Activated T-cell treated with anti-CD3 and anti-CD28 coated beads for 4 hours (primary cell): Measurements from ENCODE around the gene NUP62.
A peak's percentile ranks its signal among the peaks of the same experiment; 100 is the strongest.

Source experiments
- DNase-seq: peaks from one replicate; pipeline ENCODE4 v3.0.0-alpha.2; 2020

NUP62 gene

GRCh38 chr19:49924004-49924880 is 5.1 kb downstream of the NUP62 start:
- DNase-seq, result no peak

DNA sequence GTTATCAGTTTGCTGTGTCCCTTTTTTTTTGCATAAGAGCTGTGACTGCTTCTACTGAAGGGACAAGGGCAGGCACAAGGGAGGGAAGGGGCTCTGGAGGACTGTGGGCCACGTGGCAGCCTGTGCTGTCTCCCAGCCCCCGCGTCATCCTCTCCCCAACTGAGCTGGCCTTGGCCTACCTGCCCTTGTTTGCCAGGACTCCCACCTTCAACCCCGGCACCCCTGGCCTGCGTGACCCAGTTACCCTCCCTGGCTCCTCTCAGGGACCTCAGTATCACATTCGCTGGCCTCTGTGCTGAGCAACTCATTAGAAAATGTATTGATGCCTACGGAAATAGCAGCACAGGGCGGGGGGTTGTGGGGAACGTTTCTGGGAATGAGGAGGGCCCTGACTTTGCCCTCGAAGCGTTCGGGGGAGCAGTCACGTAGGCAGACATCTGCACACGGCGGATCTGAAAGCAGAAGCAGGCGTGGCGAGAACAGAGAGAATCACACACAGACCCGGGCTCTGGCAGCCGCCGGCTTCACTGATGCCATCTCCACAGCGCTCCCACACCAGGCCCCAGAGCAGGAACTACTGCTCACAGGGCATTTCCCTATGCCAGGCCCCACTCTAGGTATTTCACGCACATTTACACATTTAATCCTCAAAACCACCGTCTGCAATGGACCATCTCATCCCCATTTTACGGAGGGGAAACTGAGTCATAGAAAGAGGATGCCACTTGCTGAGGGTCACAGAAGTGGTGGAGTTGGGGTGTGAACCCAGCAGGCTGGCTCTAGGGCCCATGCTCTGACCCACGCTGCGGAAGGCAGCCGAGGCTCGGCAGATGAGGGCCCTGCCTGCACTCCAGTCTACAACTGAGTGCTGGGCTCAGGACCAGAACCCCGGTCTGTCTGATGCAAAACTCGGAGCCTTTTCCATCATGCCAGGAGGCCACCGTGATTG is 6.0 kb downstream of the NUP62 start:
- no peak for DNase-seq

DNA sequence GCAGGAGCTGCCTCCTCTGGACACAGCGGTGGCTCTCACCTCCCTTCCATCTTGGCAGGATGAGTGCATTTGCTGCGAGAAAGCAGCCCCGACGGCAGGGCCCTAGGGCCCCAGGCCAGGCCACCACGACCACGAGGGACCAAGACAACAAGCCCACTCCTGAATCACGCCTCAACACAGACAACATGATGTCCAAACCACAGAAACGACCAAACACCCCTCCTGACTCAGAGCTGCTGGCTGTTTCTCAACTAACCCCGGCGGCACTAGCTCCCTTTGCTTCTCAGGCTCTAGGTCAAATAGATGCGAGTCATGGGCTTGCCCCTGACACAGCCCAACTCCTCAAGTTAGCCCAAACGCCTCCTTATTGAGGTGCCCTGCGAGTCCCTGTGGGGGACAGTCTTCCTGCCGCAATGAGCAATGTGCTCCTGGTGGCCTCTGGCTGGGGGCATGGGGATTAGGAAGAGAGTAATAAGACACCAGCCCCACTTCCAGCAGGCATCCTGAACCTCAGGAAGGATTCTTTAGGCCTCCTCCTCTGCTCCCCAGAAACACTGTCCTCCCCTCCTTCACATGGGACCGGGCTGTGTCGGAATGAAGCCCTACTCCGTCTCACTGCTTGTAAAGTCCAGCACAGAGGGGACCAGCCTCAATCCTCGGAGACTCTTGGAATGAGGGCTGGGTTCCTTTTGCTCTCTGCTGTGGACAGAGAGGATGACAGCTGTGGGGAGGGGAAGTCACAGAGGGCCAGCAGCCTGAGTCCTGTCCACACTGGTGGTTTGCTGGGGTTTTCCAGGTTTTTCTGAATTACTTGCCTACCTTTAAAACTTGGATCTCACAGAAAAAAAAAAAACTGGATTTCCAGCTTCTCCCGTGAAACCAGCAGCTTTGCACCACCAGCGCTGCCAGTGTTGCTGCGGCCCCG is 7.2 kb downstream of the NUP62 start:
- DNase-seq, result no peak

- no peak for DNase-seq
Measured at GRCh38 chr19:49920624-49921363, 8.5 kb downstream of the NUP62 start.

- no peak for DNase-seq
Measured at GRCh38 chr19:49918089-49918488, 11.2 kb downstream of the NUP62 start.

DNA sequence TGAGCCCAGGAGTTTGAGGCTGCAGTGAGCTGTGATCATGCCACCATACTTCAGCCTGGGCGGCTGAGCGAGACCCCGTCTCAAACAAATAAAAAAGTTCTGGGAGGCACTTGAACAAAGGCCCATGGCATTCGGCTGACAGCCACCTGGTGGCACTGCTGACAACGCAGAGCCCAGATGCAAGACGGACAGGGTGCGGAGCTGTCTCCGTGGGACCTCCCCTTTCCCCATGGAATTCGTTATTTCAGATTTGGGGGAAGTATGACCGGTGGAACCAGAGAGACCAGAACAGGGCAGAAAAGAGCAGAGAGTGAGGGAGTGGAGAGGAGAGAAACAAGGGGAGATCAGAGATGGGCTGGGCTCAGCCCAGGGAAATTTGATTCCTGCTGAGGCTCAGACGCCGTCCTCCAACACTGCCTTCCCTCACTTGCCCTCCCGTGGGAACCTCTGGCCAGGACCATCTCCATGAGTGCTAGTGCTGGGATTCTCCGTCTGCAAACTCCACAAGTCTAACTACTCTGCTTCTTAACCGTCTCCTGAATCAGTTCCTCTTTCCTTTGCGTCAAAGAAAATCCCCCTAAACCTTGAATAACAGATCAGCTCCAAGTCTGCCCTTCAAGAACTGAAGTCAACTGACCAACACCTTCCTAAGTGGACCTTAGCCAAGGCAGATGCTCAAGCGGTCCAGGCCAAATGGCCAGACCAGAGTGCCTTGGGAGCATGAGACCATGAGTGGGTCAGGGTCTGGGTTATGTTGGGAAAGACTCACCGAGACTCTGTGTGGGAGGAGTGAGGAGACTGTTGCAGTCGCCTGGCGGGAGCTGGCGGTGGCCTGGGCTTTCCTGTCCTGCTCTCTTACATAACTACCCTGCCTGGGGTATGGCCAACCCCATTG is 12.2 kb downstream of the NUP62 start:
- no peak for DNase-seq

DNA sequence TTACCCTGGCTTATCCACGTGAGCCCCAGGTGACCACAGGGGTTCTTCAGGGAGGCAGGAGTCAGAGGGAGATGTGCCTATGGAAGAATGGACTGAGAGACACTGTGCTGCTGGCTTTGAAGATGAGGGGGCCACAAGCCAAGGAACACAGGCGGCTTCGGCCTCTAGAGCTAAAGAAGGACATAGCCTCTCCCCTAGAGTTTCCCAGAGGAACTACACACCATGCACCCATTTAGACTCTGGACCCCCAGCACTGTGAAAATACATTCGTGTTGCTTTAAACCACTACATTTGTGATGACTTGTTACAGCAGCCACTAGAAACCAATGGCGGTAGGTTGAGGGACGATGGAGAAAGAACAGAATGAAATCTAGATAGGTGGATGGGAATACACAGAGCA is 14.0 kb downstream of the NUP62 start:
- no peak for DNase-seq

GRCh38 chr19:49913720-49914119 is 15.6 kb downstream of the NUP62 start:
- DNase-seq, result no peak

DNA sequence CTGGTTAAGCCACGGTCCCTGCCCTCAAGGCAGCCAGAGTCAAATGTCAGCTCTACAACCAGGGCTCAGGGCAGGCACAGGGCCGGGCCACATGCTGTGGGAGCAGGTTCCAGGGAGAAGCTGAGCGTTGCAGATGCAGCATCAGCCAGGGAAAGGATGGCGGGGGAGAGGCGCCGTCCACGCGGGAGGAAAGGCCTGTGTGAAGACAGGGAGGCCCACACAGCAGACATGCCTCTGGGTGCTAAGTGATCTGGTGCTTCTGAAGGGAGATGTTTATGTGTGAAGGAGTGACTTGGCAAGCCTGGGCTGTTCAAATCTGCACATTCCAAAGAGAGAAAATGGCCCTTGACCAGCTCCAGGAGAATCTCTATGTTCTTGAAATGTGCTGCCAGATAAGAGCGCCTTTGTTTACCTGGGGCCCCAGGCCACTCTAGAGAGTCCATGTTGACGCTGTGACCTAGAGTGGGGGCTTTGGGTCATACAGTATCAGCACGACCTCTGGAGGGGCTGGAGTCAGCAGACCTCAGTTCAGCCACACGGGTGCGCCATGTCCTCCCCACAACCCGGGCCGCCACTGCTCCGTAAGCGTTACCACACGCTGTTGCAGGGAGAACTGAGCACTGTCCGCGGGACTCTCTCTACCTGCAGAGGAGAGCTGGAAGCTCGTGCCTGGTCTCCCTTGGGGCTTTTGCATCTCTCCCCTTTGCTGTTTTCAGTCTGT is 16.2 kb downstream of the NUP62 start:
- no peak for DNase-seq

- no peak for DNase-seq
Measured at GRCh38 chr19:49911381-49912145, 17.7 kb downstream of the NUP62 start.

- no peak for DNase-seq
Measured at GRCh38 chr19:49910179-49910578, 19.1 kb downstream of the NUP62 start.

DNA sequence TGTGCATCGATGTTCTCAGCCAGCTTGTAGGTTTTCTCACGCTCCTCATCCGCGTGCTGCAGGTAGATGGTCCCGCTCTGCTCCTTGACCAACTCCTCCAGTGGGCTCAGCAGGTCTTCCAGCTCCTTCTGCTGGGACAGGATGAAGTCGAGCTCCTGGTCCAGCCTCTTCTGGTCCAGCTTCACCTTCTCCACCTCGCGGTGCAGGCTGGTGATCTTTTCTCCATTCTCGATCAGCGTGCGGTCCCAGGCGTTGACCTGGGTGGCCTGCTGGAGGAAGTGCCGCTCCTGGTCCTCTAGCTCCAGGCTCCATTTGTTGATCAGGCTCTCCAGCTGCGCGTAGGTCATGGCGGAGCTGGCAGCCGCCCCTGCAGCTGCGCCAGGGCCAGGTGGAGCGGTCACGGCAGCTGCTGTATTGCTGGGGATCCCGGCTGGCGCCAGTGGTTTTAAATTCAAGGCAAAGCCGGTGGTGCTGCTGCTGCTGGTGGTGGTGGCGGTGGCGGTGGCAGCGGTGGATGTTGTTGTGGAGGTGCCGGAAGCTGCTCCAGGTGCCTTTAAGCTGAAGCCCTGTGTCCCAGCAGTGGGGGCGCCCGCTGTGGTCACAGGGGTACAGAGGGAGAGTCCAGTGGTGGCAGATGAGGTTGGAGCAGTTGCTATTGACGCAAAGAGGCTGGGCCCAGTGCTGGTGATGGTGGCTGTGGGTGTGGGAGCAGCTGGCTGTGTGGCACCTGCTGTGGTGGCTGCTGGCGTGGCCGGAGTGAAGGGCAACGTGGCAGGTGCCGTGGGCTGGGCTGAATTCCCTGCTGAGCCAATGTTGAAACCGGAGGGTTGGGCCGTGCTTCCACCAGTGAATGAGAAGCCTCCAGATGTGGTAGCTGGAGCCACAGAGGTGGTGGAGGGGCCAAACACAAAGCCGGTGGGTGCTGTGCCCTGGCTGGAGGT is 20.6 kb downstream of the NUP62 start:
- DNase-seq, result no peak

- no peak for DNase-seq
Measured at GRCh38 chr19:49907745-49908446, 21.4 kb downstream of the NUP62 start.

DNA sequence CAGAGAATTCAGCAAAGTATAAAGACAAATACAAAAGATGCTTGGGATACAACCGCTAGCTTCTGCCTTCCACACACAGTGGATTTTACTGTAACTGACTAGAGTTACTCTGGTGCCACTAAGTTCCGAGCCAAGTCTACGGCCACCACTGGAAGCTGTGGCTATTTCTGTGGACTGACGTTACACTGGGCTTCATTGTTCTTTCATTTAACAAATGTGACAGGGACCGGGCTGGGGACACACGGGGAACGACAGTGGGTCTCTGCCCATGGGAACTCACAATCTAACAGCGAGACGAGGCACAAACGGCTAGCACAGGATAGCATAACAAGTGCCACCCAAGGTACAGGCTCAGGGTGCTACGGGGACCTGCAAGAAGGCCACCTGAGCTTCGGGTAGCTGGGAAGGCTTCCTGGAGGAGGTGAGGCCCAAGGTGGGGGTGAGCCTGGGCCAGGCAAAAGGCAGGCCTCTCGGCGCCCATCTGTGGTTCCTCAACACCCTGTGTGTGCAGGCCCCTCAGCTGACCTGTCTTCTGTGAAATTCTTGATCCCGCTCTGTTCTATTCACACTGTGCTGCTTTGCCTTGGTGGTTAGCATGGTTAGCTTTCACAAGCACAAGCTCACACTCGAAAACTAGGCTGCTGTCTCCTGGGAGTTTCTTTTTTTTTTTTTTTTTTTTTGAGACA is 22.3 kb downstream of the NUP62 start:
- DNase-seq, result no peak

DNA sequence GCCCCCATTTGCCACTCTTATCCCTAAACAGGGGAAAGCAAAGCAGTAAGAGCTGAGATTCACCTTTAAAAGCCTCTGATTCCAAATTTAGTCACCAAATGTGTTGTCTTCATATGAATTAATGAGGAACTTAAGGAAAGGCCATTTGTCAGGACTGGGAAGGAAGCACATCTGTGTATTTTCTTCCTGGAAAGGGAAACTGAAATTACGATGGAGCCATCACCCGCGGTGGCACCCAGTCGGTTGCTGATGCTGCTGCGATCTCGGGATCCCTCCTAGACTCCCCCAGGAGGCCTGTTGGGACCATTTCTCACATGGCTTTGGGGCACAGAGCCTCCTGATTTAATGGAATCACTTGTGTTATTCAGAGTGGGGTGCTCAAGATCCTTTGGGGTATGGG is 25.2 kb downstream of the NUP62 start:
- no peak for DNase-seq

GRCh38 chr19:49896863-49897621 is 32.3 kb downstream of the NUP62 start, which contains the start of gene IL4I1:
Gene IL4I1 (minus strand): TSS chr19:49896887. CDS start chr19:49896160, 727 bp downstream.
- DNase-seq, result peak; percentile 55
